Adipose tissue (tissue), 3 donors: ENCODE data around the gene ACADL. TPM values are rescaled to one million over a fixed set of nuclear protein-coding genes. Genes with fewer than 3 reads are reported as not detected.

Experiments
- H3K27ac ChIP-seq: one replicate; pipeline ENCODE4 v1.5.1; 2013; ENCODE audit warnings: low read depth, low read length
- WGBS, 3 donors: extraction: QIAGEN DNeasy Blood & Tissue Kit; methylation state at CpG; one replicate each; pipeline ENCODE4 v1.1.7; 2013; 5-methylcytosine and 5-hydroxymethylcytosine counted together
- polyA plus RNA-seq, 3 donors: library from polyadenylated mRNA; stranded (reverse); fragments of 200-250 nt; gene quantifications; one replicate each; pipeline ENCODE4 v1.2.3, GENCODE V29; 2013
- donor health status: healthy with polysubstance abuse.
- donor health status: Bipolar disorder and iron deficiency.
- donor health status: healthy.

ACADL gene
- polyA plus RNA-seq = 10 to 100 TPM in 2 of 3 donors, 1 to 10 TPM in 1; 6.5 to 19.1 (median 15.0) TPM

DNA sequence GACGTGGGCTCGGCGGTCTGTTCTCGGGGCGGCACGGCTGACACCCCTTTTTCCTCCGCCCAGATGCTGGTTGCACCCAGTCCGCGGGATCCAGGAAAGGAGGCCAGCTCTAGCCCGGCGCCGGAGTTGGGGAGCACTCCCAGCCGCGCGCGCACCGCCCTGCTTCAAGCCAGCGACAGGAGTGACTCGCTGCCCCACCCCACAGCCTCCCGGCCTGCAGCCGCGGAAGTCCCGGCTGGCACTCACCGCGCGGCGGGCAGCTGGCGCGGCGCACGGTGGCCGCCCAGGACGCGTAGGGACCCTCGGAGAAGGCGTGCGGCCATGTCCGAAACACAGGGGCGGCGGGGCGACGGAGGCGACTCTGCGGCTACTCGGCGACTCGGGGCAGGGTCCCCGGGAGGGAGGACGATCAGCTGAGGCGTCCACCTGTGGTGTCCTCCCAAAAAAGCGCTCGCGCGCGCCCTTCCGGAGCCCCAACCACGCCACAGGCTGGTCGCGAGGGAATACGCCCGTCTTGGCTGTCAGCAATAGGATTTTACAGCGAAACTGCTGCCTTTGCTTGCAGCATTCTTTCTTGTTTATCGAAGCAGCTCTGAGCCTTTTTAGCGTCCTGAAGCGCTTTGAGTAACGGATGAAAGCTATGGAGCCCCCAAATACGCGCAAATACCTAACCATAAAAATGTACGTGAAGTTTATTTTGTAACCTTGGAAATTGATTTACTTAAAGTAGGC is at the start of gene ACADL:
Gene ACADL, minus strand, starts transcription at position 507 of the 732 bp plus-strand sequence. Its CDS starts 184 bp downstream, at position 323.
- 0 to 2% (median 1%) methylated on average over 63 to 69 of the region's 69 CpGs for WGBS, 3 donors
- H3K27ac ChIP-seq = no peak within 1 kb of the TSS

DNA sequence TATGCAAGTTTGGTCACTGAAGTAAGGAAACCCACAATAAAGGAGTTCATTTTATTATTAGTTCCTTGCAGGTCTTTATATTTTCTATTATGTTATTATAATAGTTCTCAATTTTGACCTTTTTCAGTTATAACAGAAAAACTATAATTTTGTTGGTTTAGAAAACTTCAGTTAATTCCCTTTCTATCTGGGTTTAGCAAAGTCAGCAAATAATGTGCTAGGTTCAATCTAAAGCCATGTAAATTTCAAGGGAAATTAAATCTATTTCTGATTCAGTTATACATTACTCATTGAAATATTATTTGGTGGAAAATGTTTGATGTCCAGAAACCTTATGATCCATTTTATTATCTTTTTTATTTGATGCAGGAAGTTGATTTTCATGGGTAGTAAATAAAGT is 46.1 kb upstream of the ACADL start:
- no peak overlapping the region for H3K27ac ChIP-seq

DNA sequence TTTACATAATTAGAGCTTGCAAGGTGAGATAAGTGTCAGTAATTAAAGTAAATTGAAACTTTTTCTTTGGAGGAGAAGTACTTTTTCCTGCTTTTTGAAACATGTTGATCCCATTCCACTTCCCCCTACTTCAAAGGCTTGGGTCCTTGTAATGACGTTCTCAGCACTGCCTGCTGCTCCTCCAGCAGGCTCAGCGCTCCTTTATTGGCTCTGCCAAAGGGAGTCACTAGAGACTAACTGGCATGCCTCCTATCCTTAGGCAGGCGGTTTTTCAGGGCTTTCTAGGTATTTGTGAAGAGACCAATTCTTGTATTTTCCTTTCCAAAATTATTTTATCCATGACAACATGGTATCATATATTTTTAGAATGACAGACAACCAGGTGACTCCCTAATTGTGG is 43.9 kb upstream of the ACADL start:
- no peak overlapping the region for H3K27ac ChIP-seq
- WGBS, 3 donors = 22 to 45% (median 32%) methylated on average over 3 of the region's 3 CpGs

DNA sequence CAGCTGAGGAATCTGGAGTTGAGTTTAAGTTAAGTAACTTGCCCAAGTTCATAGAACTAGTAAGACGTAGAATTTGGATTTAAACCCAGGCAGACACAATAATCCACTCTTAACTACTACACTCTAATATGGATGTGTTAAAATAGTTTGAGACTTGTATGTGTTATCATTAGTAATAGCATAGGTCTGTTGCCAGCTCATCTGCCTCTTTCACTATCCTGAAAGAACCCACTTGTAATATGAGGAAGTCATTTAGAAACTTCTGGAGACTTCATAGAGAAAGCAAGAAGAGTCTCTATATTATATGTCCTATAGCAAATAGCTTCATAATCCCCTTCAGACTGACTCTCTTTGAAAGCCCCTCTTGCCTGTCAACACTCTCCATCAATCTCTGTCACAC is 43.0 kb upstream of the ACADL start:
- H3K27ac ChIP-seq = no peak overlapping the region
- 88 to 98% (median 92%) methylated on average over 1 of the region's 1 CpG for WGBS, 3 donors

DNA sequence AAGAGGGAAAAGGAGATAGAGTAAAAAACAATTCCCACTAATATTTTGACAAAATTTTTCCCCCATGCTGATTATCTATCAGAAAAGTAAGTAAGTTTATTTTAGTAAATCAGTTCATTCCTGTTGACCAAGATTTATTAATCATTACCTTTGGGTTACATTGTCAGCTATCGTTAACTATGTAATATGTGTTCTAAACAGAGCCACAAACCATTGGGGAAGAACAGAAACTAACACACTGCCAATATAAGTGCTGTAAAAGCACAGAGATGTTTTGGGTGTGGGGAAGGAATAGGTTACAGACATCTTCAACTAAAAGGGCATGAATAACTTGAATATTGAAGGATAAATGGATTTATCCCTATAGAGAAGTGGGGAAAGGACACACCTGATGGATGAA is 42.5 kb upstream of the ACADL start:
- WGBS, 3 donors = 37 to 89% (median 82%) methylated on average over 1 of the region's 1 CpG
- no peak overlapping the region for H3K27ac ChIP-seq

DNA sequence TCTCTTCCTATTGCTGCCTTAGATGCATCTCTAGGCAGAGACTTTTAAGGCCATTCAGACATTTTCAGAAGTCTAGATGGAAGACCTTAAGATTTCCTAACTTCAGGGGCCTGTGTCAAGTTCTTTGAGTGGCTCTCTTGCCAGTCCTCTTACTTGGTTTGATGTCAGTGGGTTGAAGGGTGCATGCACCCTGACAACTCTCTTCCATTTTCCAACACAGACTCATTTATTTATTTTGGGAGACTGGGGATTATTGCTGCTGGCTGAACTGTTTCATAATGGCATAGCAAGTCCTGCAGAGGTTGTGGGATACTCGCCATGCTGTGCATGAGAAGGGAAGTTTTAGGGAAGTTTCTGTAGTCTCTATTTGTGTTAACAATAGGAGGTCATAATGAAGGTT is 39.0 kb upstream of the ACADL start:
- 79 to 92% (median 85%) methylated on average over 1 of the region's 1 CpG for WGBS, 3 donors
- H3K27ac ChIP-seq = no peak overlapping the region

DNA sequence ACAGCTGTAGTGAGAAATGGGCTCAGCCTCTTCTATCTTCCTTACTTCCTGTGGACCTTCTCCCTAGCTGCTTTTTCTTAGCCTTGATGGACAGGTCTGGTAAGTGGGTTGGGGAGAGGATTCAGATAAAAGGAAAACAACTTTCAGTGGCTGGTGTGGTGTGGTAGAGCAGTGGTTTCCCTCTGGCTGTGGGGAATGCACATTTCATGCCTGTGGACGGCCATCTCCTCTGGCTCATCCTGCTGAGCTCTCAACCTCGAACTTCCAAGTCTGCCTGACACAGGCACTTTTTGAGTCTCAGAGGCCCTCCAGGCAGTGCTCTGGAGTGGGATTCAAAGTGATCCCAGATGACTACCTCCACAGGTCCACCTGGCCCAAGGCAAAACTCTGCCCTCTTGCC is 38.6 kb upstream of the ACADL start:
- no peak overlapping the region for H3K27ac ChIP-seq
- 66 to 79% (median 78%) methylated on average over 2 of the region's 2 CpGs for WGBS, 3 donors

DNA sequence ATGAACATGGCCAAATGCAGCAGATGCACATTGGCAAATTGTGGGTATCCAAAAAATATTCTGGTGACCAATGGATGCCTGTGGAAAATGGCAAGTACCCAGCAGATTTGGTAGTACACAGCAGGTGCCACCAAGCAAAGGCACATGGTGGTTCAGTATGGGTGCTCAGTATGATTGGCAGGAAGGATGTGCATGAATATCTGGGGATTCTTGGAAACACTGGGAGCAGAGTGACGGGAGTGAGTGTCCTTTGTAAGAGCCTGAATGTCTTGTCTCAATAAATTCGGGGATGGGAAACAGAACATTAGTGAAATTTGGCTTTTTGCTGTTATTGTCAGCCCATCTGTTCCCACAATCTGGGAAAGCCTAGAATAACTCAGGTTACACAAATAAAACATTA is 36.8 kb upstream of the ACADL start:
- H3K27ac ChIP-seq = no peak overlapping the region
- 63 to 81% (median 81%) methylated on average over 2 of the region's 2 CpGs for WGBS, 3 donors

DNA sequence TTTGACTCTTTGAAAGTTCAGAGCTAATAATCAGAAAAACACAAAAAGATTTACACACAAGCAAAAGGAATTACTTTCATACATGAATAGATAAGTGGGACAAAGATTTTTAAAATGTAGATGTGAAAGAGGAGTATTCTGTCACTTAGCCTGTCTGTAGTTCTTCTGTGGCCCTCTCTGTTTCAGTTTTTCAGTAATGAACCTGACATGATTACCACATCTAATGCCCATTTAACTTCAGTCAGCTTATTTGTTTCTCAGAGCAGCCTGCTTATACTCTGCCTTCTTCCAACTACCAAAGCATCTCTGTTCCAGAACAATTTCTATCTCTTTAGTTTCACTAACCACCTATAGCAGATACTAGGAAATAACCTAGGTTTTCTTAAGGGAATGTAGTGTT is 34.4 kb upstream of the ACADL start:
- H3K27ac ChIP-seq = no peak overlapping the region

DNA sequence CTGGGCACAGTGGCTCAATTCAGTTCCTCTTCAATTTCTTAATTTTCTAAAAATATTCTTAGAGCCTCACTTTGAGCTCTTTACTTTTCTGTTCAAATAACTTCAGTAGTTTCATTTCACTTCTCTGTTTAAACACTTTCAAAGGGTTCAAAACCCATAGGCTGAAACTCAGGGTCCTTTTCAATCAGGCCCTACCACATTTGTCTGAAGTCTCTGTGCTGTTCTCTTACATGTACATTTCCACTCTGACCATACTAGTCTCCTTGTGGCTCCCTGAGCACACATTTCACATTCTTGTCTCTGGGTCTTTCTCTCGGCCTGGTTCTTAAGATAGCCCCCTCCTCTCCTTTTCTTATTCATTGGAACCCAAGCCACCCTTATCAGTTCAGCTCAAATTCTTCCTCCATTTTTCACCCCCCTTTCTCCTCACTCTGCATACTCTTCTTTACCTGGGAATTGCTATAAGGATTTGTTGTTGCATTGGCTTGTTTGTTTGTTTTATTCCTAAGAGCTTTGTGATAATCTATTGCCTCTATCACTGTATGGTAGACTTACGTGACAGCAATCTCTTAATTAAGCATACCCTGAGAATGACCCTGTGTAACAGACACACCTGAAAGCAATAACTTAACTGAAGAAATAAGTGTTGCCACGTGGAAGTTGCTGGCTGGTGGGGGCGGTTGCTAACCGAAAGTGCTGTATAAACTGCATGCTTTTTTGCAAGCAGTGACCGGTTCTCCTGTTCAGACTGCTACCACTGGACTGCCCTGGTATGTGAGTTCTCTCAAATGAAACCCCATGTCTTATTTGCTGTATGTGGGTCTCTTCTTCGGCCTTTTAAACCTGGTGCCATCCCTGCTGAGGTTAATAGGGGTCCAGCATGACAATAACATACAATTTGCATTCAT is 27.7 kb upstream of the ACADL start:
- WGBS, 3 donors = 74 to 78% (median 77%) methylated on average over 7 of the region's 7 CpGs
- H3K27ac ChIP-seq = no peak overlapping the region

DNA sequence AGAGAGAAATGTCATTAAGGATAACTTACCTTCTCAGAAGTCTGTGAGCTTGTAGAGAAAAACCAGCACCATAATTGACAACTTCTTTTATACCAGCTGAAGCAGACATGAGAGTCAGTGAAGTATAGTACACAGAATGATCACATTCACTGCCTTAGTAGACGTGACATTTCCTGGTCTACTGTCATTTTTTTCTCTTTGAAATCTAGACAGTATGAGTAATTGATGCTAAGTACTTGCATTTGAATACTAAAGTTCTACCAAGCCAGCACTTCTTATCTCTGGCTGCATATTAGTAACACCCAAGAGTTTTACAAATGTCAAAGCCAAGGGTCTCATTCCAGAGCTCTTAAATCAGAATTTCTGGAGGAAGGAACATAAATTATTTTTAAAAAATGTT is 25.4 kb upstream of the ACADL start:
- no peak overlapping the region for H3K27ac ChIP-seq
- WGBS, 3 donors = 41 to 44% (median 42%) methylated on average over 1 of the region's 1 CpG

DNA sequence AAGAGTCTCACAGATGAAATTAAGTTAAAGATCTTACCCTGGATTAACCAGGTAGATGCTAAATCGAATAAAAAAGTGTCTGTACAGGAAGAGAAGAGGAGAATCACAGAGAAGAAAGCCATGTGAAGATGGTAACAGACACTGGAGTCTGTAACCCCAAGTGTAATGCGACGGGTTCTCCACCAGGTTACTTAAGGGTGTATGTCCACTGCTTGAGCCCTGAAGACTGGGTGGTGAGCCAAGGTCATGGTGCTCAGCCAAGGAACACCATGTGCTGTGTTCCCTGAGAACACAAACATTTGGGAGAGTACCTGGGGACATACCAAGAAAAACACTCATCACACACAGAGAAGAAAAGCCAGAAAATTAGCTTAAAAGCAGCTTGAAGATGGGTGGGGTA is 8.2 kb upstream of the ACADL start:
- H3K27ac ChIP-seq = no peak overlapping the region
- 40 to 83% (median 82%) methylated on average over 3 of the region's 3 CpGs for WGBS, 3 donors

DNA sequence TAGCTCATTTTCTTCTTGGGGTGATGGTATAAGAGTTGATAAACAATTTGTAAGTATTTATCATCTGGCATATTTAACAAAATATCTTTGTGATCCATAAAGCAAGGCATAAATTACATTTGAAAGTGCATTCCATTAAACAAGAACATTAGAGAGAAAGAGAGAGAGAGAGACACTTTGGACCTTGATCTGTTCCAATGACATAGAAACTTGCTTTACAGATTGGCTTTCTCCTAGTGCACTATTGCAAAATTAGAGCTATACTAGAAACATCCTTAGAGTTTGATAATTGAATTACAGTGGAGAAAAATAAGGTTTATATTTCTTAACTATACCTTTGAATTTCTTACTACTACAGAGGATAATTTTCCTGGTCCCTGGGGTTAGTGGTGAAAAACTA is 5.7 kb upstream of the ACADL start:
- H3K27ac ChIP-seq = no peak overlapping the region

DNA sequence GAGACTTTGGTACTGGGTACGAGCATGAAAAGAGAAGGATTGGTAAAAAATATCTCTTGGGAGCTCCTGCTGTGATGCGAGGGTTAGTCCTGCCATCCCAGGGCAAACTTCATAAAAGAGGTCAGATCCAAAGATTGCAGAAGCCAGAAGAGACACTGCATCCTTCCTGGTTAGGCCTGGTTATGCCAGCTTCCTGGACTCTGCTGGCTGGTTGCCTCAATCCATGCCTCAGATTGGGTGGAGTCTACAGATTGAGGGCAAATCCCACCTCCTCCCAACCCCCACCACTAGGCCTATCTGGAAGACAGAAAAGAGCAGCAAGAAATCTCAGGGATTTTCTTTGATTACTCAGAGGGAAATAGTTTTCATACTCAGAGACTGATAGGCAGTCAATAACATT is 5.3 kb upstream of the ACADL start:
- H3K27ac ChIP-seq = no peak overlapping the region
- WGBS, 3 donors = 84 to 93% (median 85%) methylated on average over 2 of the region's 2 CpGs

DNA sequence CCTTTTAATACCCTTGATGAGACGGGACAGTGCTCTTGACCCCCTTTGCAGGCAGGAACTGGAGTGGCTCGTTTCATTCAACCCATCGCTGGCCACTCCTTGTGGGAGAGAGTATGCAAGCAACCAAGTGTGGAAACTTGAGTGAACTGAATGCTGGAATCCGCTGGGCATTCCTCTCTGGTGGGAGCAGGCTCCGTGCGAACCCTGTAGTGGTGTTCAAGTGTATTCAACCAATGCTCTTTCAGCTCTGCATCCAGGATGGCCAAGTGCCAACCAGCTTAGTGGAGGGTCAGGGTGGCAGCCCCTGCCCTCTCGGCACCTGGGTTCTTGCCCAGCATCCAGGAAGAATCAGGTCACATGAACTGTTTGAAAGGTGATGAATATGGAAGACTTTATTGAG is 3.3 kb upstream of the ACADL start:
- H3K27ac ChIP-seq = no peak overlapping the region
- WGBS, 3 donors = 91 to 94% (median 93%) methylated on average over 7 of the region's 7 CpGs

DNA sequence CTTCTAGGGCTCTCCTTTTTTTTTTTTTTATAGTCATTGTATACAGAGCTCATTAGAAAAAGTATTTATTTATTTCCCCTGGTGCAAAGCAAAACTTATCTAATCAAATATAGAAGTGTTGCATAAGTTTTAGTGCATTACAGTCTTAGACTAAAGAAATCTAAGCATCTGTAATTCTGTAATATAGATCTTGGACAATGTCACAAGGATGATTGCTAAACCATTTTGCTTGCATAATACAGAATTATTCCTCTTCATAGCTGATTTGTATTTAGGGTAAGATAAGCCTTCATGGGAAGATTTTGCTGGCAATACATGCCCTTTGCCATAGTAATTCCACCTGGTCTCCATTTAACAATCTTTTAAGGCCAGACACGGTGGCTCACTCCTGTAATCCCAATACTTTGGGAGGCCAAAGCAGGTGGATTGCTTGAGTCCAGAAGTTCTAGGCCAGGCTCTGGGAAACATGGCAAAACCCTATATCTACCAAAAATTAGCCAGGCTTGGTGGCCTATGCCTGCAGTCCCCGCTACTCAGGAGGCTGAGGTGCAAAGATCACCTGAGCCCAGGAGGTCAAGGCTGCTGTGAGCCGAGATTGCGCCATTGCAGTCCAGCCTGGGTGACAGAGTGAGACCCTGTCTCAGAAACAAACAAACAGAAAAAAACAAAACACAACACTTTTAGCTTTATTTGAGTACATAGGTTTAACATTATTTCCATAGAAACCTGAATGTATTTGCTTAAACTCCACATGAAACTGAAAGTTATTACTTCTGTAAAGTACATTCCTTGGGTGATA is 2.2 kb upstream of the ACADL start:
- 70 to 95% (median 88%) methylated on average over 4 of the region's 4 CpGs for WGBS, 3 donors
- H3K27ac ChIP-seq = no peak overlapping the region

DNA sequence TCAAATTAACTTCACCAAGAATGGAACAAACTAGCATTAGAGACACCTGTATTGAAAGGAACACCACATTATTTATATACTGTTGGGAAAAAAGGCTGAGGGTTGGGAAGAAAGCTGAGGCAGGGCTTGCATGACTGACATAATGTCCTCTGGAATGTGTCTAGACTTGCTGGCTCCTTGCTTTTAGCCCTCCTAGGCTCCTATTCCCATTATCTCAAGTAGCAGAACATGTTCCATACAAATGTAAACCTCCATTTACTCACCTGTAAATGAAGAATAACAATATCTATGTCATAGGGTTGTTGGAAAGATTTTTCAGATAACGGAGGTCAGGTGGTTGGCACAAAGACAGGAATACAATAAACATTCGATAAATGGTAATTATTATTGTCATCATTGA is 976 bp upstream of the ACADL start:
- no peak overlapping the region for H3K27ac ChIP-seq
- WGBS, 3 donors = 37 to 89% (median 86%) methylated on average over 2 of the region's 2 CpGs

DNA sequence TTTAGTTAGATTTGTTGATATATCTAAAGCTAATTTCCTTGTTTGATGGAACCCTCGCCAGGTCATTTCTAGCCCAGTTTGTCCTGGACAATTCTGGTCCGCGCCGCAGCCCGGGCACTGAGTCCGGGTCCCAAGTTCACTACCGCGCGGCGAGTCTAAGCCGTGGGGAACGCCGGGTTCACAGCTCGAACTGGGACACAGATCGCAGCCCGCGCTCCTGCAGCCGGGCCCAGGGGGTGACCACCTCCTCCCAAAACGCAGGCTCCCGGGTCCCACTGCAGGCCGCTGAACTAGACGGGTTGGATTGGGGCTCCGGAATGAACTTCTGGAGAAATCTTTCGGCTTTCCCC is 681 bp downstream of the ACADL start:
- no peak overlapping the region for H3K27ac ChIP-seq
- WGBS, 3 donors = 2 to 10% (median 6%) methylated on average over 22 to 24 of the region's 24 CpGs

DNA sequence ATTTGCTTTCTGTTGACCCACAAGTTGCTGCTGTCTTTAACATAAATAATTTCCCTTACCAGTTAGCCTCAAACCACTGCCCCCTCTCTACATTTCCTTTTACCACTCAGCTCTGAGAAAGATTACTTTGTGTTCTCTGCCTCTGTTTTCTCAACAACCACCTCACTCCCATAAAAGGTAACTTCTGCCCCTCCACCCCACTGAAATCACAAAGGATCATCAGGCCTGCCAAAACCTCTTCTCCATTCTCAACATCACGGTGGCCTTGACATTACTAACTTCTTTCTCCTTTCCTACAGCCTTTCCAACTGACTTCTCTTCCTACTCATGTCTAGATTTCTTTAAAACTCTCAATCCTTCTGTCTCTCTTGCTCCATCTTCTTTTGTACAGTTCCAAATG is 10.1 kb downstream of the ACADL start:
- WGBS, 3 donors = 20 to 40% (median 37%) methylated on average over 1 of the region's 1 CpG
- H3K27ac ChIP-seq = no peak overlapping the region
